ENCODE results near the gene AQP1.

DNA sequence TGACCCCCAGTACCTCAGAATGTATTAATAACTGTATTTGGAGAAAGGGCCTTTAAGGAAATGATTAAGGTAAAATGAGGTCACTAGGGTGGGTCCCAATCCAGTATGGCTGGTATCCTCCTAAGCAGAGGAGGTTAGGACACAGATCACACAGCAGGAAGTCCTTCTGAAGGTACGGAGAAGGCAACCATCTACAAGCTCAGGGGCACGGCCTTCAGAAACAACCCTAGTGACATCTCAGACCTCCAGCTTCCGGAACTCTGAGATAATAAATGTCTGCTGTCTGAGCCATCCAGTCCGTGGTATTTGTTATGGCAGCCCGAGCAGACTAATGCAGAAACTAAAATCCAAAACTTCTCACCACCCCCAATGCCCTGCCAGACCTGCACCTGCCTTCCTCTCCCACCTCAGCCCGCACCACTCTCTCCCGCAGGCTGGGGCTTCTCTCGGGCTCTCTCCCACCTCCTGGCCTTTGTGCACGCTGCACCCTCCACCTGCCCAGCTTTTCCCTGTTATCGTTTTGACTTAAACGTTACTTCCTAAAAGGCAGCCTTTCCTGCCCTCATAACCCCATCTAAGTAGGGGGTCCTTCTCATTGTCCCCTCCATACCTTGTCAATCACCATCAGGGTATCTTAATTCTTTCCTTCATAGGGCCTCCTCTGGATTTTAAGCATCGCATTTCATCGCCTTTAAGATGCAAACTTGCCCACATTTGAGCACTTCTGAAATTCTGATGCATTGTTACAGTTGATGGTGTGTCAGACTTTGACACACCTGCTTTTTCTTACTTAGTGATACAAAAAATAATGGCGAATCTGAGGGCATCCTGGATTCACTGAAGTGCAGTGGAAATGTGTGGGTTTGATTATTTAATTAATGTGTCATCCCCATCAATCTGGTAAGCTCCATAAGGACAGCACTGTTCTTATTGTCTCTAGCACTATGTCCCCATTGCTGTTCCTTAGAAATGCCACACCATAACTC is 32.2 kb upstream of the AQP1 start:
- TF ChIP-seq TCF12 (IDR thresholded peaks at IDR 0.05; ENCODE audit: low read depth) (no peak), ZBTB7A (IDR thresholded peaks at IDR 0.05; ENCODE audit: low read depth) (no peak), EP300 (IDR thresholded peaks at IDR 0.05; ENCODE audit: borderline replicate concordance) (no peak), EGR1 (IDR thresholded peaks at IDR 0.05) (no peak), CREB1 (IDR thresholded peaks at IDR 0.05; ENCODE audit: low read depth) (no peak), CEBPB (IDR thresholded peaks at IDR 0.05) (no peak), YY1 (IDR thresholded peaks at IDR 0.05; ENCODE audit: low read depth) (no peak)
- TF ChIP-seq, protein P1, sequence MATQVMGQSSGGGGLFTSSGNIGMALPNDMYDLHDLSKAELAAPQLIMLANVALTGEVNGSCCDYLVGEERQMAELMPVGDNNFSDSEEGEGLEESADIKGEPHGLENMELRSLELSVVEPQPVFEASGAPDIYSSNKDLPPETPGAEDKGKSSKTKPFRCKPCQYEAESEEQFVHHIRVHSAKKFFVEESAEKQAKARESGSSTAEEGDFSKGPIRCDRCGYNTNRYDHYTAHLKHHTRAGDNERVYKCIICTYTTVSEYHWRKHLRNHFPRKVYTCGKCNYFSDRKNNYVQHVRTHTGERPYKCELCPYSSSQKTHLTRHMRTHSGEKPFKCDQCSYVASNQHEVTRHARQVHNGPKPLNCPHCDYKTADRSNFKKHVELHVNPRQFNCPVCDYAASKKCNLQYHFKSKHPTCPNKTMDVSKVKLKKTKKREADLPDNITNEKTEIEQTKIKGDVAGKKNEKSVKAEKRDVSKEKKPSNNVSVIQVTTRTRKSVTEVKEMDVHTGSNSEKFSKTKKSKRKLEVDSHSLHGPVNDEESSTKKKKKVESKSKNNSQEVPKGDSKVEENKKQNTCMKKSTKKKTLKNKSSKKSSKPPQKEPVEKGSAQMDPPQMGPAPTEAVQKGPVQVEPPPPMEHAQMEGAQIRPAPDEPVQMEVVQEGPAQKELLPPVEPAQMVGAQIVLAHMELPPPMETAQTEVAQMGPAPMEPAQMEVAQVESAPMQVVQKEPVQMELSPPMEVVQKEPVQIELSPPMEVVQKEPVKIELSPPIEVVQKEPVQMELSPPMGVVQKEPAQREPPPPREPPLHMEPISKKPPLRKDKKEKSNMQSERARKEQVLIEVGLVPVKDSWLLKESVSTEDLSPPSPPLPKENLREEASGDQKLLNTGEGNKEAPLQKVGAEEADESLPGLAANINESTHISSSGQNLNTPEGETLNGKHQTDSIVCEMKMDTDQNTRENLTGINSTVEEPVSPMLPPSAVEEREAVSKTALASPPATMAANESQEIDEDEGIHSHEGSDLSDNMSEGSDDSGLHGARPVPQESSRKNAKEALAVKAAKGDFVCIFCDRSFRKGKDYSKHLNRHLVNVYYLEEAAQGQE (IDR thresholded peaks at IDR 0.05; ENCODE audit: low read depth), result no peak
